NCI-H748 treated with DMSO at 0.1 percent for 48 hours (cell line): ENCODE measurements around the gene C8B.

Source experiments
- DNase-seq: peaks from one replicate; lab custom pipeline; 2025; lab: John Stamatoyannopoulos, UW

C8B gene

GRCh38 chr1:56972976-56973375, 7.2 kb upstream of the C8B start:
- no peak for DNase-seq

DNA sequence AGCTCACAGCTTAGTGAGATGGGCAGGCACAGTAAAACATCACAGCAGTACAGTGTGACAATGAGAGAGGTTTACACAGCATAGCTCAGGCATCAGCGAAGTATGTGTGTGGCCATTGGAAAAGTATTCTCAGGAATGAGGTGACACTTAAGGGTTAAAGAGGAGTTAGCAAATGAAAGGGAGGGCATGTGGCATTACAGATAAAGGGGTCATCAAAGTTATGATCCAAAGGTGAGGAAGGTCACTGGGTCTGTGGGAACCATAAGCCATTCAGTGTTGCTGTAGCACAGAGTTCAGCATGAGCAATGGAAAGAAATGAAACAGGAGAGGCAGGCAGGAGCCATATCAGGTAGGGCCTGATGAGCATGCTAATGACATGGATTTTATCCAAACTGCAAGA, 4.5 kb upstream of the C8B start:
- no peak for DNase-seq

- no peak for DNase-seq
Observed at GRCh38 chr1:56968878-56969495, 3.2 kb upstream of the C8B start.

- DNase-seq = no peak
Observed at GRCh38 chr1:56967900-56968832, 2.4 kb upstream of the C8B start.

GRCh38 chr1:56967355-56967754, 1.5 kb upstream of the C8B start:
- DNase-seq = no peak

DNA sequence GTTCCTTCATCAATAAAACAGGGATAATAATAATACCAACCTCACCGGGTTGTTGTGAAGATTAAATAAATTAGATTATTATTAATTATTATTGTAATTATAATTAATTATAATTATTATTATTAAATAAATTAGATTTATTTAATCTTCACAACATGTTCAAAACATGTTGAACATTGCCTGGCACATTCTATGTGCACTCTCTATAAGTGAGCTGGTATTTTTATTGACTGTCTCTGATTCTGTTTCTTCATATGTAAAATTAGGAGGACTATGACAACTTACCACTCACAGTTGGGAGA, 834 bp upstream of the C8B start:
- no peak for DNase-seq

- no peak for DNase-seq
Observed at GRCh38 chr1:56965191-56965590, 624 bp downstream of the C8B start.

DNA sequence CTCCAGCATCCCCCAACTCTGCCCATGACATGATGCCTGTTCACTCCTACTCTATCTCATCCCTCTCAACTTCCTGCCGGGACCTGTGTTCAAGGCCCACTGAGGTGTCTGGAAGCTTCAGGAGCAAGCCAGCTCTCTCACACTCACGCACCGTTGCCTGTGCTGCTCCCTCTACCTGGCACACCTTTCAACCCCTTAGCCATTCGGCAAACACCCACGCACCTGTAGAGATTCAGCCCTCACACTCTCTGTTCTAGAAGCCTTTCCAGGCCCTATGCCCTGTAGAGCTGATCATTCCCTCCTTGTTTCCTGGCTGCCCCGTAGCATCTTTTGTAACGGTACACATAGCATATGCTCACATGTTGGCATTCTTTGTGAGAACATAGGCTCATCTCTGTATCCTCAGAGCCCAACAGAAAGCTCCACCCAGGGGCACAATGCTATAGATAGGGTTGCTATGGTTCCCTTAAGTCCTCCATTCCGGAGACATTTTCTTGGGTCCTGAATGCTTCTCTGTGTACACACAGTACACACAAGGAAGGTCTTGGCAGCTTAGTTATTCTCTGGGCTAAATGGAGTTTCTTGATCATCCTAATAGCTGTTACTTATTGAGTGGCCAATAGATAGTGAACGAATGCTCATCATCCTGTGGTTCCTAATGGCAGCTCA, 1.3 kb downstream of the C8B start:
- no peak for DNase-seq

DNA sequence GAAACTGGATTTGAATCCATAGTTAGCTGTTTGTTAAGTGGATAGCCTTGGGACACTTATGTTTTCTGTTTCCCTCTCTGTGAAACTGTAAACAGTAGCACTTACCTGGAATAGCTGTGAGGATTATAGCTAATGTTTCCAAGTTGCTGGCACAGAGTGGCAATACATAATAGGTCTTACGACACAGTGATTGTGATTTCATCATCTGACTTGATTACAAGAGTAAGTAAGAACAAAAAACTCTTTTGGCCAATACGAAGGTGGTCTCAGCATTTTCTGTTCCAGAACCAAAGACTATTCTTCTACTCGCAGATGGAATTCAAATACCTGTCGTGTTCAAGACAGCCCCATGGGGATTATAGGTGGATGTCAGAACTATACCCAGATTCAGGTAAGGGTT, 2.1 kb downstream of the C8B start:
- DNase-seq = no peak

GRCh38 chr1:56961426-56961825, 4.4 kb downstream of the C8B start:
- no peak for DNase-seq

DNA sequence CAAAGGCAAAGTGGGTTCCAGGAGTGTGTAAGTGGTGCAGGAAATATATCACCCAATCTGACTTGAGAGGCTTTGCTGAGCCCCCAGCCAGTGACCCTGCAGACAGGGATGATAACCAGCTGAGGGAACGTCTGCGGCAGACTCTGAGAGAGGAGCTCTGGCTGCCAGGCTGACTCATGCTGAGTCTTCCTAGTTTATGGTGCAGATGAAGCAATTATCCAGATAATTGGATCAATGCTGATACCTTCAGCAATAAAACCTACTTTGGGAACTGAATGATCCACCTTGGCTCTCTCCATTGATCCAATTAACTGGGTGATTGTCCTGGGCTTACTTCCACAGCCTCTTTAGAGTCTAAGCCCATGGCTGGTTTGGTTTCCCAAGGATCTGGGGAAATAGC, 7.3 kb downstream of the C8B start:
- no peak for DNase-seq

DNA sequence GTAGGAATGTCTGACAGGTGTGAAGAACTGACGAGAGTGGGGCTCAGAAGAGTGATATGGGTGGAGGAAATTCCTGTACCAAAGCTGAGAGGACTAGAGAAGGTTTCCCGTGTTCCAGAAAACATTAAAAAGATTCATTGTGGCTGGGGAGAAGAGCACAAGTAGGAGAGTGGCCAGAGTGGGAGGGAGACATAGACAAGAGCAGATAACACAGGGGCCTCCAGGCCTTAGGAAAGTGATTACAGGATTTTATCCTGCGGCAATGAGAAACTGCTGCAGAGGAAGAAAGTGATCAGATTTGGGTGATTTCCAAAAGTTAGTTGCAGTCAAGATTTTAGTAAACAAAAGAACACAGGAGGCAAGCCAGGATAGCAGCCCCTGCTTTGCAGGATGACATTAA, 7.9 kb downstream of the C8B start:
- DNase-seq = no peak

DNA sequence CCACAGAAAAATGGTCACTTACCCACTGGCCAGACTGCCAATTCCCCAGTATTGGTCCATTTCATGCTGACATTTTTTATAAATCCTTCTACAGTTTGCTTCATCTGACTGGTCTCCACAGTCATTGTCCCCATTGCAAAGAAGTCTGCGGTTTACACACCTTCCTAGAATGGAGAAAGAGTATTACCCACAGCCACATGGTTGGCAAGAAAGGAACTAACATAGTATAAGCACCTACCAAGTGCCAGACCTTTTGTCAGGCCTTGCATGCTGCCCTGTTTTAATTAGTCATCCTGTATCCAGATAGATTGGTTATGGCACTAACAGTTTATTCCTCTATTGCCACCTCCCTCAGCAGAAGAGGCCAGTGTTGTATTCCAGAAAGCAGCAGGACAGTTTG, 11.2 kb downstream of the C8B start:
- no peak for DNase-seq

- DNase-seq = no peak
Observed at GRCh38 chr1:56953386-56953785, 12.4 kb downstream of the C8B start.

- no peak for DNase-seq
Observed at GRCh38 chr1:56952501-56952900, 13.3 kb downstream of the C8B start.

GRCh38 chr1:56948403-56949023, 17.3 kb downstream of the C8B start:
- no peak for DNase-seq

DNA sequence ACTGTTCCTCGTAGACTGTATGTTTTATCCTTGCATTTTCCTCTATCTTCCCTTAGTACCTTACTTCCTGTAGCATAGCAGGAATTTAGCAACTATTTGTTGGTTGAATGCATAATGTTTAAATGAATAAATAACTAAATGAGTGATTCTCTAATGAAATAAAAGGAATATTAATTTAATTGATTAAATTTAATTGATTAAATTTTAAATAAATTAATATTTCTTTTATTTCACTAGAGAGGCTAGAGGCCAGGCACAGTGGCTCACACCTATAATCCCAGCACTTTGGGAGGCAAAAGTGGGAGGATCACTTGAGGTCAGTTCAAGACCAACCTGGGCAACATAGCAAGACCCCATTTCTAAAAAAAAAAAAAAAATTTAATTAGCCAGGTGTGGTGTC, 25.8 kb downstream of the C8B start:
- DNase-seq = no peak

- DNase-seq = no peak
Observed at GRCh38 chr1:56939209-56939608, 26.6 kb downstream of the C8B start.

GRCh38 chr1:56938646-56939045, 27.2 kb downstream of the C8B start:
- DNase-seq = no peak

DNA sequence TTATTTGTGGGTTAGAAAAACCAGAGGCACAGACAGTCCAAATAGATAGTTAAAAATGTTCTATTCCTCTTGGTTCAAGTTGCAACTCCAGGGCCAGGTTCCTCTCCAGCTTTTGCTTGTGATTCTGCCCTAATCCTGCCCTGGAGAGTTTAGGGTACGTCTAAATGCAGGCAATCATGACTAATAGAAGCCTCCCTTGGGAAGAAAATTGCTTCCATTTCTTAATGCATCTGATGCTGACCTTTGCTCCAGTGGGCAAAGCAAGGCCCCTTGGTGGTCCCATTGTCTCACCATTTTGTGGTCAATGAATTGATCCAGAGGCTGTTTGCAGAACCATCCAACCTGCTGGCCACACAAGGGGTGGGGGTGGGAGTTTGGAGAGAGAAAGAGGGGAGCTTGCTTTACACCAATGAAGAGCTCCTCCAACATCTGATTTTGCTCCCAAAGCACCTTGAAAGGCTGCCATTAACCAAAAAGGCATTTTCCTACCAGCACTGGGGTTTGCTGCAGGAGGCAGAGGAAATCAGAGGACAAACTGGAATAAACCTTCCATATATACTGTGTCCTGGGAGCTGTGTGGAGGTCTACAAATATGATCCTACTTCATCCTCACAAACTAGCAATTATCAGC, 31.3 kb downstream of the C8B start:
- no peak for DNase-seq

DNA sequence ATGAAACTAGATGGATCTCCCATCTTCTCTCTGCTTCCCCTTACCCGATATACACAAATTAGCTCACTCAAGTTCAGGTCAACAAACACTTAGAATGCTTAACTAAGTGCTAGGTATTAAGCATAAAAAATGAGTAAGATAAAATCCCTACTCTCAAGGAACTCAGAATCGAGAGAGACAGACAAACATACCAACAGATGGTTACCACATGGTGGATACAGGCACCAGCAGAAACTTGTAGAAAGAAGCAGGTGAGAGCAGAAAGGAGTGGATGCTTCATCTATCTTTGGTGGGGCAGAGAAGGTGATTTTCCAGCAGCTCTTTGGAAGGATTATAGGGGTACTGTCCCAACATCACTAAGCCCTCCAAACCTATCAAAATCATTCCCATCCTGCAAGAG, 32.2 kb downstream of the C8B start:
- DNase-seq = no peak

GRCh38 chr1:56933161-56933560, 32.7 kb downstream of the C8B start:
- DNase-seq = no peak
